GM13977 (cell line): ENCODE measurements around the gene ANKRD44.
A peak's percentile ranks its signal among the peaks of the same experiment; 100 is the strongest.

Source experiments
- DNase-seq: peaks from one replicate; pipeline ENCODE4 v3.0.0; 2012; ENCODE audit warnings: low spot score
- CTCF ChIP-seq: IDR thresholded peaks from 2 replicates; pipeline ENCODE4 v1.5.1; 2012; ENCODE audit warnings: mild to moderate bottlenecking, control low read depth; ENCODE audit not compliant: insufficient read depth; ENCODE audit errors: extremely low read depth, missing control alignments
- in situ Hi-C: fragments of 300-500 bp; cut with MboI; formaldehyde crosslinking; loops from one replicate; pipeline ENCODE4 v1.12.0; 2022; ENCODE audit warnings: low sequenced_read_pairs, low pct_unique_long_range_greater_than_20kb, mixed read lengths, inconsistent platforms; ENCODE audit not compliant: unreplicated experiment

Gene ANKRD44

GRCh38 chr2:197216361-197216979, 94.1 kb downstream of the ANKRD44 start:
- TF ChIP-seq CTCF: no peak
- in situ Hi-C loops: no loop called here
- peak; percentile 20 for DNase-seq

- no peak for TF ChIP-seq CTCF
- in situ Hi-C loops: no loop called here
- no peak for DNase-seq
Measured at GRCh38 chr2:197215748-197216360, 94.7 kb downstream of the ANKRD44 start.

GRCh38 chr2:197212344-197213262, 98.0 kb downstream of the ANKRD44 start:
- in situ Hi-C loops: no loop called here
- DNase-seq: no peak
- TF ChIP-seq CTCF: no peak

- DNase-seq: no peak
- no peak for TF ChIP-seq CTCF
- in situ Hi-C loops: no loop called here
Measured at GRCh38 chr2:197211881-197212342, 98.7 kb downstream of the ANKRD44 start.

- no peak for DNase-seq
- in situ Hi-C loops: no loop called here
- TF ChIP-seq CTCF: no peak
Measured at GRCh38 chr2:197210430-197210829, 100.2 kb downstream of the ANKRD44 start.

- in situ Hi-C loops: no loop called here
- TF ChIP-seq CTCF: no peak
- no peak for DNase-seq
Measured at GRCh38 chr2:197209742-197210408, 100.7 kb downstream of the ANKRD44 start.
